Right lobe of liver (tissue), 6 donors: ENCODE measurements around the gene CD40LG. TPM values are rescaled to one million over a fixed set of nuclear protein-coding genes. Genes with fewer than 3 reads are reported as not detected.

Source experiments
- ATAC-seq, 4 donors: fragments of 200-7000 bp; cut with Tn5 transposase; one replicate each; pipeline ENCODE4 v1.9.1; 2020; ENCODE audit warnings: mild to moderate bottlenecking in 4 of 4, moderate library complexity in 4 of 4
- DNase-seq, 3 donors: peaks; one replicate each; pipeline ENCODE4 v3.0.0-alpha.2; 2020
- H3K27ac ChIP-seq, 3 donors: fragments of 200-600 bp; one replicate each; pipeline ENCODE4 v1.8.0; 2022
- H3K27me3 ChIP-seq, 2 donors: fragments of 200-600 bp; one replicate each; pipeline ENCODE4 v1.8.0; 2022
- H3K36me3 ChIP-seq, 4 donors: fragments of 200-600 bp; sonication (generic) in 1 of 4; one replicate each; pipeline versions ENCODE4 v1.5.1 to v1.8.0; 2017 to 2022; ENCODE audit warnings: control low read depth in 1 of 4
- H3K4me1 ChIP-seq, 4 donors: fragments of 200-600 bp; sonication (generic) in 1 of 4; one replicate each; pipeline versions ENCODE4 v1.5.1 to v1.8.0; 2017 to 2022; ENCODE audit warnings: control low read depth in 1 of 4
- H3K4me3 ChIP-seq, 3 donors: fragments of 200-600 bp; one replicate each; pipeline ENCODE4 v1.8.0; 2022
- H3K9me3 ChIP-seq, 4 donors: fragments of 200-600 bp; sonication (generic) in 1 of 4; one replicate each; pipeline versions ENCODE4 v1.5.1 to v1.8.0; 2017 to 2022; ENCODE audit warnings: control low read depth in 1 of 4
- CTCF ChIP-seq, 4 donors: fragments of 200-600 bp in 3 of 4; fragments of 450-650 bp in 1 of 4; IDR thresholded peaks; one replicate each; pipeline versions ENCODE4 v1.5.1 to v1.8.0; 2016 to 2022; ENCODE audit warnings: antibody characterized with exemption in 4 of 4, mild to moderate bottlenecking in 2 of 4
- POLR2A ChIP-seq: fragments of 450-650 bp; IDR thresholded peaks from one replicate; pipeline ENCODE4 v1.6.1; 2017; ENCODE audit warnings: antibody characterized with exemption, mild to moderate bottlenecking
- WGBS: methylation state at CpG from one replicate; pipeline ENCODE4 v1.1.6; 2018; ENCODE audit warnings: low coverage, low lambda C conversion rate; ENCODE audit not compliant: insufficient coverage; ENCODE audit errors: missing lambda C conversion rate; 5-methylcytosine and 5-hydroxymethylcytosine counted together
- intact Hi-C, 2 donors: fragments of 100-400 bp; cut with DNase I; formaldehyde crosslinking; loops; one replicate each; pipeline versions ENCODE4 v1.11.2 to v1.14.1; 2022
- total RNA-seq, 6 experiments: library from RNA; depleted of rRNA in 2 of 6; stranded (reverse); fragments of >200 nt in 2 of 6; fragmentation: NEBNext Ultra II Directional in 3 of 6; extraction: Animal tissue kit (Norgen Biotek cat#: 25700) in 3 of 6; gene quantifications; one replicate each; pipeline versions ENCODE4 v1.1.0 to v1.2.4, GENCODE V29; 2016 to 2023
- donor health status: DM: no; HTN: yes; CAD: no.
- donor health status: DM: no; HTN: no; CAD: no.
- donor health status: DM: no; HTN: no; CAD: no.
- donor health status: DM: no; HTN: yes; CAD: no.
- donor health status: DM: no; HTN: yes; CAD: no.

Gene CD40LG
- total RNA-seq, 6 experiments from 2014 or later, result 0.10 to 0.11 TPM; not detected in 4

- DNase-seq (no peak), ATAC-seq (no peak)
- 75% methylated on average over 6 of the region's 6 CpGs for WGBS
- Histone ChIP-seq H3K9me3 (no peaks in the 10 kb centered on the region), H3K36me3 (no peaks in the 10 kb centered on the region), H3K27me3 (peaks cover 0 to 5% of the 10 kb centered on the region in 2 donors), H3K4me1 (no peaks in the 10 kb centered on the region), H3K4me3 (no peak overlapping the region), H3K27ac (no peak overlapping the region)
- TF ChIP-seq POLR2A, result no peak
- intact Hi-C loops, result no loop called here
Observed at GRCh38 chrX:136652822-136653723, 5.1 kb downstream of the CD40LG start.

GRCh38 chrX:136656361-136656964, 8.5 kb downstream of the CD40LG start:
- no peaks in the 10 kb centered on the region for H3K4me1 ChIP-seq
- no peak for TF ChIP-seq POLR2A
- TF ChIP-seq CTCF (IDR thresholded peaks at IDR 0.05), result no peak
- no peak overlapping the region for H3K27ac ChIP-seq
- no peaks in the 10 kb centered on the region for H3K27me3 ChIP-seq
- WGBS, result 76% methylated on average over 5 of the region's 5 CpGs
- no peak for DNase-seq
- H3K4me3 ChIP-seq, result no peak overlapping the region
- no peak for ATAC-seq
- intact Hi-C loops, result no loop called here
- no peaks in the 10 kb centered on the region for H3K9me3 ChIP-seq
- no peaks in the 10 kb centered on the region for H3K36me3 ChIP-seq

GRCh38 chrX:136658151-136658550, 10.2 kb downstream of the CD40LG start:
- TF ChIP-seq POLR2A, result no peak
- TF ChIP-seq CTCF (IDR thresholded peaks at IDR 0.05), result no peak
- H3K4me1 ChIP-seq, result no peaks in the 10 kb centered on the region
- H3K27me3 ChIP-seq, result no peaks in the 10 kb centered on the region
- H3K36me3 ChIP-seq, result no peaks in the 10 kb centered on the region
- DNase-seq (no peak), ATAC-seq (no peak)
- intact Hi-C loops, result no loop called here
- H3K27ac ChIP-seq, result no peak overlapping the region
- H3K9me3 ChIP-seq, result no peaks in the 10 kb centered on the region
- no peak overlapping the region for H3K4me3 ChIP-seq
- WGBS, result 44% methylated on average over 5 of the region's 5 CpGs

- Histone ChIP-seq H3K4me1 (no peaks in the 10 kb centered on the region), H3K9me3 (no peaks in the 10 kb centered on the region), H3K36me3 (no peaks in the 10 kb centered on the region), H3K4me3 (no peak overlapping the region), H3K27me3 (no peaks in the 10 kb centered on the region), H3K27ac (no peak overlapping the region)
- intact Hi-C loops, result no loop called here
- ATAC-seq (no peak), DNase-seq (no peak)
- WGBS, result 83% methylated on average over 4 of the region's 9 CpGs
- TF ChIP-seq CTCF (IDR thresholded peaks at IDR 0.05) (no peak), POLR2A (no peak)
Observed at GRCh38 chrX:136659174-136659573, 11.2 kb downstream of the CD40LG start.

- no peak overlapping the region for H3K4me3 ChIP-seq
- H3K27ac ChIP-seq, result no peak overlapping the region
- no peaks in the 10 kb centered on the region for H3K4me1 ChIP-seq
- no peak for TF ChIP-seq CTCF (IDR thresholded peaks at IDR 0.05)
- no peak for TF ChIP-seq POLR2A
- intact Hi-C loops, result no loop called here
- no peaks in the 10 kb centered on the region for H3K9me3 ChIP-seq
- no peak for ATAC-seq
- 67% methylated on average over 1 of the region's 1 CpG for WGBS
- H3K36me3 ChIP-seq, result no peaks in the 10 kb centered on the region
- H3K27me3 ChIP-seq, result no peaks in the 10 kb centered on the region
- no peak for DNase-seq
Observed at GRCh38 chrX:136660896-136661295, 12.9 kb downstream of the CD40LG start.
